HepG2 (cell line): ENCODE results near the gene TBC1D20. TPM values are rescaled to one million over a fixed set of nuclear protein-coding genes. Genes with fewer than 3 reads are reported as not detected.

Experiments
- BORCS8-MEF2B ChIP-seq: sonication (generic); formaldehyde crosslinking; IDR thresholded peaks from 2 replicates; pipeline ENCODE4 v1.8.0; 2022; ENCODE audit warnings: mild to moderate bottlenecking, missing genetic modification reagents
- BRD4 ChIP-seq: sonication (generic); formaldehyde crosslinking; IDR thresholded peaks from 2 replicates; pipeline ENCODE4 v1.4.0; 2020; ENCODE audit warnings: missing genetic modification reagents
- CAMTA2 ChIP-seq: sonication (generic); formaldehyde crosslinking; IDR thresholded peaks from 2 replicates; pipeline ENCODE4 v1.4.0; 2020; ENCODE audit warnings: mild to moderate bottlenecking, missing genetic modification reagents, borderline replicate concordance
- DDIT3 ChIP-seq: sonication (generic); formaldehyde crosslinking; IDR thresholded peaks from 2 replicates; pipeline ENCODE4 v1.4.0; 2020; ENCODE audit warnings: mild to moderate bottlenecking, missing genetic modification reagents
- ERF ChIP-seq: IDR thresholded peaks from 2 replicates; pipeline ENCODE4 v1.6.1; 2018; ENCODE audit warnings: missing biosample characterization, missing genetic modification reagents
- FOXA3 ChIP-seq: IDR thresholded peaks from 2 replicates; pipeline ENCODE4 v1.6.1; 2016; ENCODE audit warnings: missing genetic modification reagents, missing compliant biosample characterization
- JUNB ChIP-seq: sonication (generic); formaldehyde crosslinking; IDR thresholded peaks from 2 replicates; pipeline ENCODE4 v1.8.0; 2022; ENCODE audit warnings: missing genetic modification reagents, mild to moderate bottlenecking, borderline replicate concordance
- KDM1A ChIP-seq: IDR thresholded peaks from 2 replicates; pipeline ENCODE4 v1.6.1; 2016; ENCODE audit warnings: missing compliant biosample characterization
- KDM2A ChIP-seq: sonication (generic); formaldehyde crosslinking; IDR thresholded peaks from 2 replicates; pipeline ENCODE4 v1.4.0; 2020; ENCODE audit warnings: low read depth, missing genetic modification reagents, borderline replicate concordance
- KLF12 ChIP-seq: sonication (generic); formaldehyde crosslinking; IDR thresholded peaks from 2 replicates; pipeline ENCODE4 v1.4.0; 2020; ENCODE audit warnings: missing genetic modification reagents, borderline replicate concordance
- NBN ChIP-seq: fragments of 450-650 bp; conservative IDR thresholded peaks from 2 replicates; pipeline ENCODE4 v1.6.1; 2017
- REPIN1 ChIP-seq: sonication (generic); formaldehyde crosslinking; IDR thresholded peaks from 2 replicates; pipeline ENCODE4 v1.8.0; 2022; ENCODE audit warnings: missing genetic modification reagents, low read depth, mild to moderate bottlenecking, borderline replicate concordance
- REXO4 ChIP-seq: sonication (generic); formaldehyde crosslinking; IDR thresholded peaks from 2 replicates; pipeline ENCODE4 v1.8.0; 2022; ENCODE audit warnings: missing genetic modification reagents, mild to moderate bottlenecking, borderline replicate concordance
- RFXAP ChIP-seq: sonication (generic); formaldehyde crosslinking; IDR thresholded peaks from 2 replicates; pipeline ENCODE4 v1.4.0; 2020; ENCODE audit warnings: missing genetic modification reagents, borderline replicate concordance
- SNAPC2 ChIP-seq: sonication (generic); formaldehyde crosslinking; IDR thresholded peaks from 2 replicates; pipeline ENCODE4 v1.8.1; 2022; ENCODE audit warnings: mild to moderate bottlenecking, missing genetic modification reagents
- TAF15 ChIP-seq: fragments of 200-400 bp; formaldehyde crosslinking; IDR thresholded peaks from one replicate; pipeline ENCODE4 v1.6.1; 2018; ENCODE audit warnings: mild to moderate bottlenecking, low read depth, low read length; ENCODE audit not compliant: poor library complexity, severe bottlenecking
- TRIM22 ChIP-seq: fragments of 450-650 bp; IDR thresholded peaks from 2 replicates; pipeline ENCODE4 v1.6.1; 2017
- ZIK1 ChIP-seq: sonication (generic); formaldehyde crosslinking; IDR thresholded peaks from 2 replicates; pipeline ENCODE4 v1.5.0; 2020; ENCODE audit warnings: mild to moderate bottlenecking, low read depth, missing genetic modification reagents, borderline replicate concordance
- ZMYM4 ChIP-seq: sonication (generic); formaldehyde crosslinking; IDR thresholded peaks from 2 replicates; pipeline ENCODE4 v1.8.1; 2023; ENCODE audit warnings: mild to moderate bottlenecking, missing genetic modification reagents
- ZNF331 ChIP-seq: sonication (generic); formaldehyde crosslinking; IDR thresholded peaks from 2 replicates; pipeline ENCODE4 v1.4.0; 2020; ENCODE audit warnings: missing genetic modification reagents
- ZNF333 ChIP-seq: sonication (generic); formaldehyde crosslinking; IDR thresholded peaks from 2 replicates; pipeline ENCODE4 v1.4.0; 2020; ENCODE audit warnings: mild to moderate bottlenecking, missing genetic modification reagents, borderline replicate concordance
- ZNF775 ChIP-seq: sonication (generic); formaldehyde crosslinking; IDR thresholded peaks from 2 replicates; pipeline ENCODE4 v1.4.0; 2020; ENCODE audit warnings: missing genetic modification reagents, mild to moderate bottlenecking, moderate library complexity, borderline replicate concordance
- polyA plus RNA-seq, 8 experiments: library from polyadenylated mRNA; depleted of rRNA in 3 of 8; stranded (reverse) in 7 of 8; unstranded in 1 of 8; fragments of >200 nt; fragmentation: Illumina TruSeq in 4 of 8; extraction: Trizol in 4 of 8; gene quantifications; 2 replicates each; pipeline versions ENCODE4 v1.2.1 to v1.2.3, GENCODE V29; 2011 to 2016; ENCODE audit warnings: low read depth in 4 of 8, missing spikeins in 1 of 8, mixed read lengths in 1 of 8; ENCODE audit not compliant: insufficient read depth in 1 of 8
- total RNA-seq, 5 experiments: library from RNA; depleted of rRNA; stranded (reverse); fragments of >200 nt; fragmentation: Illumina TruSeq; extraction: Trizol; gene quantifications; 2 replicates each; pipeline ENCODE4 v1.2.3, GENCODE V29; 2016; ENCODE audit warnings: low read depth in 1 of 5
- TF ChIP-seq, protein P1 (sequence below): sonication (generic); formaldehyde crosslinking; IDR thresholded peaks from 2 replicates; pipeline ENCODE4 v1.8.1; 2023; ENCODE audit warnings: mild to moderate bottlenecking, moderate library complexity, missing genetic modification reagents
- TF ChIP-seq, protein P2 (sequence below), 2 experiments: IDR thresholded peaks; 2 replicates each; pipeline ENCODE4 v1.6.1; 2011 to 2012; ENCODE audit warnings: low read length in 2 of 2, borderline replicate concordance in 1 of 2, low read depth in 1 of 2, mild to moderate bottlenecking in 1 of 2, moderate library complexity in 1 of 2

TBC1D20 gene
- total and polyA plus RNA-seq, 2 of the 13 experiments (the other 11 are each of a cell fraction or from before 2014, with no cell fraction given), result 36.6 to 47.1 TPM

GRCh38 chr20:402898-403581, 59.3 kb downstream of the TBC1D20 start (continued):
- TF ChIP-seq KDM1A (CRISPR knock-in tag) (0 out of 2 replicates have a peak, but pooled peaks have one; percentile 23), ZNF775 (CRISPR knock-in tag) (no peak), JUNB (CRISPR knock-in tag) (no peak), DDIT3 (CRISPR knock-in tag) (no peak), ZMYM4 (0 out of 2 replicates have a peak, but pooled peaks have one; percentile 29), ZIK1 (CRISPR knock-in tag) (no peak), ZNF333 (CRISPR knock-in tag) (no peak), TAF15 (no peak), ZNF331 (CRISPR knock-in tag) (no peak), CAMTA2 (CRISPR knock-in tag) (0 out of 2 replicates have a peak, but pooled peaks have one; percentile 53), BORCS8-MEF2B (0 out of 2 replicates have a peak, but pooled peaks have one; percentile 8), KLF12 (CRISPR knock-in tag) (0 out of 2 replicates have a peak, but pooled peaks have one; percentile 1), FOXA3 (CRISPR knock-in tag) (no peak), BRD4 (peak; percentile 72; the same call in 1 of the 2 replicates), RFXAP (no peak), TRIM22 (no peak), KDM2A (CRISPR knock-in tag) (0 out of 2 replicates have a peak, but pooled peaks have one; percentile 28), REPIN1 (peak; percentile 19; the same call in 1 of the 2 replicates), REXO4 (no peak), SNAPC2 (CRISPR knock-in tag) (no peak), ERF (CRISPR knock-in tag) (0 out of 2 replicates have a peak, but pooled peaks have one; percentile 11), NBN (no peak)
- TF ChIP-seq, protein P1, sequence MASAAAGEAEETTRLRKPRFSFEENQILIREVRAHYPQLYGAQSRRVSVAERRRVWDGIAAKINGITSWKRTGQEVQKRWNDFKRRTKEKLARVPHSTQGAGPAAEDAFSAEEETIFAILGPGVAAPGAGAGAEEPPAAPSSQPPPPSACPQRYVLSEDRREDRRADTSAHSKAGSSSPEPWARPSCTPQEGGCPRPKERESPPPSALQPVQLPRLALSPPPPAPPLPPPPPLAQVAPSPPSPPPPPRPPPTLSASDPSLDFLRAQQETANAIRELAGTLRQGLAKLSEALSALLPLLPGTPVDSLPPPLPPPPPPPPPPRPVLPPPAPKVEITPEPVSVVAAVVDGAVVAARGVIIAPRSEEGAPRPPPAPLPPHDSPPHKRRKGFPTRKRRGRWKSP, result 0 out of 2 replicates have a peak, but pooled peaks have one; percentile 10
- TF ChIP-seq, protein P2, sequence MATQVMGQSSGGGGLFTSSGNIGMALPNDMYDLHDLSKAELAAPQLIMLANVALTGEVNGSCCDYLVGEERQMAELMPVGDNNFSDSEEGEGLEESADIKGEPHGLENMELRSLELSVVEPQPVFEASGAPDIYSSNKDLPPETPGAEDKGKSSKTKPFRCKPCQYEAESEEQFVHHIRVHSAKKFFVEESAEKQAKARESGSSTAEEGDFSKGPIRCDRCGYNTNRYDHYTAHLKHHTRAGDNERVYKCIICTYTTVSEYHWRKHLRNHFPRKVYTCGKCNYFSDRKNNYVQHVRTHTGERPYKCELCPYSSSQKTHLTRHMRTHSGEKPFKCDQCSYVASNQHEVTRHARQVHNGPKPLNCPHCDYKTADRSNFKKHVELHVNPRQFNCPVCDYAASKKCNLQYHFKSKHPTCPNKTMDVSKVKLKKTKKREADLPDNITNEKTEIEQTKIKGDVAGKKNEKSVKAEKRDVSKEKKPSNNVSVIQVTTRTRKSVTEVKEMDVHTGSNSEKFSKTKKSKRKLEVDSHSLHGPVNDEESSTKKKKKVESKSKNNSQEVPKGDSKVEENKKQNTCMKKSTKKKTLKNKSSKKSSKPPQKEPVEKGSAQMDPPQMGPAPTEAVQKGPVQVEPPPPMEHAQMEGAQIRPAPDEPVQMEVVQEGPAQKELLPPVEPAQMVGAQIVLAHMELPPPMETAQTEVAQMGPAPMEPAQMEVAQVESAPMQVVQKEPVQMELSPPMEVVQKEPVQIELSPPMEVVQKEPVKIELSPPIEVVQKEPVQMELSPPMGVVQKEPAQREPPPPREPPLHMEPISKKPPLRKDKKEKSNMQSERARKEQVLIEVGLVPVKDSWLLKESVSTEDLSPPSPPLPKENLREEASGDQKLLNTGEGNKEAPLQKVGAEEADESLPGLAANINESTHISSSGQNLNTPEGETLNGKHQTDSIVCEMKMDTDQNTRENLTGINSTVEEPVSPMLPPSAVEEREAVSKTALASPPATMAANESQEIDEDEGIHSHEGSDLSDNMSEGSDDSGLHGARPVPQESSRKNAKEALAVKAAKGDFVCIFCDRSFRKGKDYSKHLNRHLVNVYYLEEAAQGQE (IDR thresholded peaks at IDR 0.05; ENCODE audit: borderline replicate concordance in 1 of 2, low read depth in 1 of 2, low read length in 2 of 2), result no peak
